Neural crest cell (in vitro differentiated cells): Measurements from ENCODE around the gene PKIB. TPM values are rescaled to one million over a fixed set of nuclear protein-coding genes. Genes with fewer than 3 reads are reported as not detected.

Source experiments
- DNase-seq: peaks from one replicate; pipeline ENCODE4 v3.0.0; 2021; ENCODE audit warnings: low read depth, mixed read lengths, low spot score
- H3K27ac Mint-ChIP-seq: one replicate; pipeline ENCODE4 v1.8.0; 2021; ENCODE audit warnings: mild to moderate bottlenecking, mixed read lengths; ENCODE audit not compliant: unreplicated experiment
- H3K27me3 Mint-ChIP-seq: 2 replicates; pipeline ENCODE4 v1.8.0; 2021; ENCODE audit warnings: low read depth, mild to moderate bottlenecking, mixed read lengths
- H3K36me3 Mint-ChIP-seq: 2 replicates; pipeline ENCODE4 v1.8.0; 2021; ENCODE audit warnings: low read depth, mild to moderate bottlenecking, mixed read lengths
- H3K4me1 Mint-ChIP-seq: 2 replicates; pipeline ENCODE4 v1.8.0; 2021; ENCODE audit warnings: mixed read lengths
- H3K4me3 Mint-ChIP-seq: one replicate; pipeline ENCODE4 v1.8.0; 2021; ENCODE audit warnings: mild to moderate bottlenecking, mixed read lengths
- H3K9me3 Mint-ChIP-seq: 2 replicates; pipeline ENCODE4 v1.8.0; 2021; ENCODE audit warnings: mixed read lengths
- CTCF ChIP-seq: fragments of 200-600 bp; sonication (generic); conservative IDR thresholded peaks from 2 replicates; pipeline ENCODE4 v1.5.0; 2021; ENCODE audit warnings: antibody characterized with exemption, mild to moderate bottlenecking
- total RNA-seq: library from RNA; stranded (reverse); gene quantifications from 2 replicates; pipeline ENCODE4 v1.2.1, GENCODE V29; 2021

The PKIB gene
- total RNA-seq, 1 donor from 2014 or later: 86.4 TPM

GRCh38 chr6:122755901-122756300, 145.7 kb downstream of the PKIB start:
- DNase-seq: no peak
- no peak for TF ChIP-seq CTCF

GRCh38 chr6:122758927-122759334, 148.7 kb downstream of the PKIB start:
- Mint-ChIP-seq H3K27me3 (no peaks in the 10 kb centered on the region), H3K4me1 (peaks cover 18% of the 10 kb centered on the region)
- TF ChIP-seq CTCF: no peak

More at GRCh38 chr6:122755901-122756300, 145.7 kb downstream of the PKIB start:
- Mint-ChIP-seq H3K4me3 (no peak overlapping the region), H3K9me3 (peaks cover 17% of the 10 kb centered on the region), H3K4me1 (peaks cover 36% of the 10 kb centered on the region), H3K36me3 (peaks cover 10% of the 10 kb centered on the region), H3K27me3 (no peaks in the 10 kb centered on the region), H3K27ac (no peak overlapping the region)

DNA sequence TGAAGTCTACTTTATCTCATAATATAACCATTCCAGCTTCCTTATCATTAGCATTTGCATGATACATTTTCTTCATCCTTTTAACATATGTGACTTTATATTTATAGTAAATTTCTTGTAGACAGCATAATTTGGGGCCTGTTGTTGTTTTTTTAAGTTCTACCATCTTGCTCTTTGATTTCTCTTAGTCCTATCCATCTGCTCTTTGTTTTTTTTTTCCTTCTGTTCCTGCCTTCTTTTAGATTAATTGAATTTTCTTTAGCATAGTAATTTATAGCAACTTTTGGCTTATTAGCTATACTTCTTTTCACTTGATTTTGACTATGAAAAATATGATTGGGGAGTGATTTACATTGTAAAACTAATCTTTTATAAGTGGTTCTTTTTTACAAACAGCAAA, 150.1 kb downstream of the PKIB start:
- Mint-ChIP-seq H3K4me1 (peaks cover 6% of the 10 kb centered on the region), H3K4me3 (no peak overlapping the region), H3K9me3 (peaks cover 10% of the 10 kb centered on the region), H3K36me3 (peaks cover 6% of the 10 kb centered on the region), H3K27ac (no peak overlapping the region), H3K27me3 (no peaks in the 10 kb centered on the region)
- TF ChIP-seq CTCF: no peak
- no peak for DNase-seq

More at GRCh38 chr6:122758927-122759334, 148.7 kb downstream of the PKIB start:
- peaks cover 10% of the 10 kb centered on the region for H3K36me3 Mint-ChIP-seq
- peaks cover 17% of the 10 kb centered on the region for H3K9me3 Mint-ChIP-seq
- DNase-seq: no peak
- no peak overlapping the region for H3K27ac Mint-ChIP-seq
- H3K4me3 Mint-ChIP-seq: no peak overlapping the region

- no peak for DNase-seq
- no peaks in the 10 kb centered on the region for H3K4me1 Mint-ChIP-seq
- H3K27ac Mint-ChIP-seq: no peak overlapping the region
- no peaks in the 10 kb centered on the region for H3K27me3 Mint-ChIP-seq
- H3K9me3 Mint-ChIP-seq: no peaks in the 10 kb centered on the region
- TF ChIP-seq CTCF: no peak
- H3K36me3 Mint-ChIP-seq: no peaks in the 10 kb centered on the region
- no peak overlapping the region for H3K4me3 Mint-ChIP-seq
These were observed 156.1 kb downstream of the PKIB start for GRCh38 chr6:122766256-122766655.

DNA sequence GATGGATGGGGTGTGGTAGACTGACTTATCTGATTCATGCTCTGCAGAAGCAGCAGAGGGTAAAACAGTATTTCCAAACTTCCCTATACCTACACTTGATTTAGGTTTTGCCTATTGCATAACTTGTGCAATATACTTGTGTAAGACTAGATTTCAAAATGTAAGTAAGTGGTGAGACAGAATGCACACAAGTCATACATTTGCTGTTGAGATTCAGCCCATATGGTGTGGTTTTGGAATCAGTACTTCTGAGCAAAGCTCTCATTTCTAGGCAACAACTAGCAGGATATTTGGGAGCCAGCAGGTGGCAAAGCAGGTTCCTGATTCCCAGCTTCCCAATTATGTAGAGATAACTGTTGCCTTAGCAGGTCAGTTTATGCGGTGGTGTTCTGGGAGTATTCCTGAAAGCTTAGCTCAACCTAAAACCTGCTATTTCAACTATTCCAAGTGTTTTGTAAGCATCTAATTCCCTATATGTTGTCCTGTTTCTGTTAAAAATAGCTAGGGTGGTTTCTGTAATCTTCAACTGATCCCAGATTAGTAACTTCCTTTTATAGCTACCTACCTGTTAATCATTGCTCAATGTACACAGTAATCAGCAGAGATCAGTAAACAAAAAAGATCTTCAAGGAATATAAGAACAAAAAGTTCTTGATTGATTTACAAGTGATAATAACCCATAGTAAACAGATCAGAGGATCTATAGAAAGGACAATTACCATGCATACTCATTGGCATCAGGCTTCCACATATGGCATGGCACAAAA, 160.8 kb downstream of the PKIB start:
- Mint-ChIP-seq H3K27me3 (no peaks in the 10 kb centered on the region), H3K4me1 (no peaks in the 10 kb centered on the region), H3K36me3 (no peaks in the 10 kb centered on the region), H3K27ac (no peak overlapping the region), H3K4me3 (no peak overlapping the region), H3K9me3 (no peaks in the 10 kb centered on the region)
- DNase-seq: no peak
- no peak for TF ChIP-seq CTCF
